ENCODE results near the gene IL26.
A peak's percentile ranks its signal among the peaks of the same experiment; 100 is the strongest.

IL26 gene

DNA sequence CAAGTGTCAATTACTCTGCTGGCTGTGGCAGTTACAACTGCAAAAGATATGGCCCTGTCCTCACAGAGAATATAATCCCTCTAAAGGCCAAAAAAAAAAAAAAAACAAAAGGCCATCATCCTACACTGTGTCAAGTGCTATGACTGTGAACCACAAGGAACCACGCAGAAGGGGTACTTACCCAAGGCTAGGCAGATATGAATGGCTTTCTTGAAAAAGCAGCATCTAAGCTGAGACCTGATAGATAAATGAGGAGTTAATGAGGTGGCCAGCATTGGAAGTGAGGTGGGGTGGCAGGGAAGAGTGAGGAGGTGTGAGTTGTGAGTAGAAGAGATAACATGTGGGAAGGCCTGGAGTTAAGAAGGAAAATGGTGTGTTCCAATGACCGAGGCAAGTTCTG lies 44.2 kb upstream of the IL26 start:
- no peak for DNase-seq
- Histone ChIP-seq H3K27ac (ENCODE audit: low read depth, low read length) (no peak overlapping the region), H2BK120ac (ENCODE audit: insufficient read depth, low read length, poor library complexity) (no peak overlapping the region), H3K9ac (ENCODE audit: low read length) (no peak overlapping the region), H4K91ac (ENCODE audit: low read depth, low read length) (no peak overlapping the region), H2AK5ac (ENCODE audit: low read length) (no peak overlapping the region), H3K18ac (ENCODE audit: low read length) (no peak overlapping the region), H4K8ac (ENCODE audit: low read depth, low read length) (no peak overlapping the region), H3K14ac (ENCODE audit: low read length) (no peak overlapping the region), H3K4me3 (ENCODE audit: low read depth, low read length) (no peak overlapping the region), H3K4me1 (ENCODE audit: control insufficient read depth in 1 of 2, insufficient read depth in 2 of 2, low read length in 2 of 2) (no peaks in the 10 kb centered on the region), H2BK12ac (ENCODE audit: low read length) (no peak overlapping the region), H3K23ac (ENCODE audit: low read length) (no peak overlapping the region), H3K36me3 (ENCODE audit: control insufficient read depth in 1 of 2, insufficient read depth in 2 of 2, low read length in 2 of 2) (no peaks in the 10 kb centered on the region), H3K27me3 (ENCODE audit: insufficient read depth, low read length) (no peaks in the 10 kb centered on the region), H4K12ac (ENCODE audit: low read depth, low read length) (no peak overlapping the region), H3K79me1 (ENCODE audit: low read length) (no peaks in the 10 kb centered on the region), H3K4me2 (ENCODE audit: low read length) (no peak overlapping the region), H3K79me2 (ENCODE audit: control insufficient read depth, insufficient read depth, low read length, poor library complexity) (no peaks in the 10 kb centered on the region), H3K4ac (ENCODE audit: low read depth, low read length) (no peak overlapping the region), H3K9me3 (ENCODE audit: insufficient read depth, low read depth, low read length) (no peaks in the 10 kb centered on the region), H2AFZ (ENCODE audit: insufficient read depth, low read length, poor library complexity) (no peak overlapping the region), H2BK5ac (ENCODE audit: low read depth, low read length, poor library complexity) (no peak overlapping the region)
- WGBS (ENCODE audit: extremely low coverage, insufficient coverage, insufficient read length) = no CpG with 5 or more reads among the region's 2 CpGs

DNA sequence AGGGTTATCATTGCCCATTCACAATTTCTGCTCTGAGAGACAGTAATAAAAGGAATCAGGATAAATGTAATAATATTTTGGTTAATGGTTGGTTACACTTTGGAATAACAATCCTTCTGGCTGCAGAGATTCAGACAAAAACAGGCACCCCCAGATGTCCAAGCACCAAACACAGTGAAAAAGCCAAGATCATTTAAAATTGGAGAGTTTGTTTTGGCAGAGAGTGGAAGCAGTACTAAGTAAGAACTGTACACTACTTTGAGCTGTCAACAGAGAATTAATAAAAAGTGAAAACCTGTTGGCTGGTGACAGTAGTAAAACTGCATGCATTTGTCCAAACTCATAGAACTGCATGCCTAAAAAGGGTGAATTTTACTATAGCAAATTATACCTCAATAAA lies 43.4 kb upstream of the IL26 start:
- no peak overlapping the region for H3K4ac ChIP-seq (ENCODE audit: low read depth, low read length)
- H2BK120ac ChIP-seq (ENCODE audit: insufficient read depth, low read length, poor library complexity) = no peak overlapping the region
- no peak overlapping the region for H3K14ac ChIP-seq (ENCODE audit: low read length)
- no peak overlapping the region for H4K8ac ChIP-seq (ENCODE audit: low read depth, low read length)
- no peak overlapping the region for H4K91ac ChIP-seq (ENCODE audit: low read depth, low read length)
- H2AFZ ChIP-seq (ENCODE audit: insufficient read depth, low read length, poor library complexity) = no peak overlapping the region
- H3K79me2 ChIP-seq (ENCODE audit: control insufficient read depth, insufficient read depth, low read length, poor library complexity) = no peaks in the 10 kb centered on the region
- no peaks in the 10 kb centered on the region for H3K4me1 ChIP-seq (ENCODE audit: control insufficient read depth in 1 of 2, insufficient read depth in 2 of 2, low read length in 2 of 2)
- H2BK5ac ChIP-seq (ENCODE audit: low read depth, low read length, poor library complexity) = no peak overlapping the region
- no peaks in the 10 kb centered on the region for H3K9me3 ChIP-seq (ENCODE audit: insufficient read depth, low read depth, low read length)
- H3K27ac ChIP-seq (ENCODE audit: low read depth, low read length) = no peak overlapping the region
- no peak overlapping the region for H2AK5ac ChIP-seq (ENCODE audit: low read length)
- no peaks in the 10 kb centered on the region for H3K27me3 ChIP-seq (ENCODE audit: insufficient read depth, low read length)
- no peak overlapping the region for H3K9ac ChIP-seq (ENCODE audit: low read length)
- H2BK12ac ChIP-seq (ENCODE audit: low read length) = no peak overlapping the region
- no peak overlapping the region for H3K18ac ChIP-seq (ENCODE audit: low read length)
- no peaks in the 10 kb centered on the region for H3K36me3 ChIP-seq (ENCODE audit: control insufficient read depth in 1 of 2, insufficient read depth in 2 of 2, low read length in 2 of 2)
- no peak for DNase-seq
- H3K4me2 ChIP-seq (ENCODE audit: low read length) = no peak overlapping the region
- H3K4me3 ChIP-seq (ENCODE audit: low read depth, low read length) = no peak overlapping the region
- no peak overlapping the region for H4K12ac ChIP-seq (ENCODE audit: low read depth, low read length)
- H3K79me1 ChIP-seq (ENCODE audit: low read length) = no peaks in the 10 kb centered on the region
- H3K23ac ChIP-seq (ENCODE audit: low read length) = no peak overlapping the region

DNA sequence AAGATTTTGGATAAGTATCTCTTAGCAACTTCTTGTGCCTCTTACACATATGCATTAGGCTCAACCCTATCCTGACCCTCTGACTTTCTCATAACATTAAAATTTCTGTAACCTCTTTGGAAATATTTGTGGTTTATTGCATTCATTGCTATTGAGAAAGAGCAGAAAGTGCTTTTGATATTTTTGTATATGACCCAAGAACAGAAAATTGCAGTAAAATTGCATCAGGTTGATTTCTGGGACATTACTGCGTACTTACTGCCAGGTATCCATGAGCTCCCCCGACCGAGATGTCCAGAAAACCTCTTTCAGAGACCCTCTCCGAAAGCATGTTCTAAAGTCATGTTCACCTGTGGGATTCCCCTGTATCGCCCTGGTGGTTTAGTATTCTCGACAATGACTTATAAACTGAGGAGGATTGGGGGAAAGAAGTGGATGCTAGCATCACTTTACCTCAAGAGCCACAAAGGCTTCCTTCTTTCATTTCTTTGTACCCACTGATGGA lies 42.3 kb upstream of the IL26 start:
- Histone ChIP-seq H3K27me3 (ENCODE audit: insufficient read depth, low read length) (no peaks in the 10 kb centered on the region), H3K9ac (ENCODE audit: low read length) (no peak overlapping the region), H2BK12ac (ENCODE audit: low read length) (no peak overlapping the region), H4K12ac (ENCODE audit: low read depth, low read length) (no peak overlapping the region), H2BK120ac (ENCODE audit: insufficient read depth, low read length, poor library complexity) (no peak overlapping the region), H3K4me1 (ENCODE audit: control insufficient read depth in 1 of 2, insufficient read depth in 2 of 2, low read length in 2 of 2) (no peaks in the 10 kb centered on the region), H3K27ac (ENCODE audit: low read depth, low read length) (no peak overlapping the region), H3K4me2 (ENCODE audit: low read length) (no peak overlapping the region), H3K18ac (ENCODE audit: low read length) (no peak overlapping the region), H3K4me3 (ENCODE audit: low read depth, low read length) (no peak overlapping the region), H3K23ac (ENCODE audit: low read length) (no peak overlapping the region), H2AFZ (ENCODE audit: insufficient read depth, low read length, poor library complexity) (no peak overlapping the region), H3K36me3 (ENCODE audit: control insufficient read depth in 1 of 2, insufficient read depth in 2 of 2, low read length in 2 of 2) (no peaks in the 10 kb centered on the region), H3K79me1 (ENCODE audit: low read length) (no peaks in the 10 kb centered on the region), H3K9me3 (ENCODE audit: insufficient read depth, low read depth, low read length) (no peaks in the 10 kb centered on the region), H3K14ac (ENCODE audit: low read length) (no peak overlapping the region), H2BK5ac (ENCODE audit: low read depth, low read length, poor library complexity) (no peak overlapping the region), H4K91ac (ENCODE audit: low read depth, low read length) (no peak overlapping the region), H4K8ac (ENCODE audit: low read depth, low read length) (no peak overlapping the region), H2AK5ac (ENCODE audit: low read length) (no peak overlapping the region), H3K79me2 (ENCODE audit: control insufficient read depth, insufficient read depth, low read length, poor library complexity) (no peaks in the 10 kb centered on the region), H3K4ac (ENCODE audit: low read depth, low read length) (no peak overlapping the region)
- peak; percentile 22 to 91 for DNase-seq
- no CpG with 5 or more reads among the region's 6 CpGs for WGBS (ENCODE audit: extremely low coverage, insufficient coverage, insufficient read length)

DNA sequence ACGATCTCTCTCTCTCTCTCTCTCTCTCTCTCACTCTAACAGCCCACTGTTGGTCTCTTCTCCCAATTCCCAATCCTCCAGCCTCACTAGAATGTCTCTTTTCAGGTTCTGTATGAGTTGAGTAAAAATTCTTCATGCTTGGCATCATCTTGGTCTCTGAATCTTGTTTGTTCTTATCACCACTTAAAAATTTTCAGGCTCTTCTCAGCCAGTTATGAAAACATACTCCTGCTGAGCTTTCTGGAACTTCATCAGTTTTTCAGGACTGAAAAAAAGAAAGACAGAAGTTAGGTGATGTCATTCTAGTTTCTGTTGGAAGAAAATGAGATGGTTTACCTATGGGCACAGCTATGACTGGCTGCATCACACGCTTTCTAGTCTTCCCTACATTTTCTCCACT lies 39.2 kb upstream of the IL26 start:
- Histone ChIP-seq H3K23ac (ENCODE audit: low read length) (no peak overlapping the region), H4K8ac (ENCODE audit: low read depth, low read length) (no peak overlapping the region), H3K79me1 (ENCODE audit: low read length) (no peaks in the 10 kb centered on the region), H3K9me3 (ENCODE audit: insufficient read depth, low read depth, low read length) (no peaks in the 10 kb centered on the region), H2AFZ (ENCODE audit: insufficient read depth, low read length, poor library complexity) (no peak overlapping the region), H3K4me3 (ENCODE audit: low read depth, low read length) (no peak overlapping the region), H2BK120ac (ENCODE audit: insufficient read depth, low read length, poor library complexity) (no peak overlapping the region), H3K4me2 (ENCODE audit: low read length) (no peak overlapping the region), H3K18ac (ENCODE audit: low read length) (no peak overlapping the region), H4K12ac (ENCODE audit: low read depth, low read length) (no peak overlapping the region), H3K4ac (ENCODE audit: low read depth, low read length) (no peak overlapping the region), H2BK5ac (ENCODE audit: low read depth, low read length, poor library complexity) (no peak overlapping the region), H2BK12ac (ENCODE audit: low read length) (no peak overlapping the region), H2AK5ac (ENCODE audit: low read length) (no peak overlapping the region), H4K91ac (ENCODE audit: low read depth, low read length) (no peak overlapping the region), H3K79me2 (ENCODE audit: control insufficient read depth, insufficient read depth, low read length, poor library complexity) (no peaks in the 10 kb centered on the region), H3K36me3 (ENCODE audit: control insufficient read depth in 1 of 2, insufficient read depth in 2 of 2, low read length in 2 of 2) (no peaks in the 10 kb centered on the region), H3K27ac (ENCODE audit: low read depth, low read length) (no peak overlapping the region), H3K27me3 (ENCODE audit: insufficient read depth, low read length) (no peaks in the 10 kb centered on the region), H3K14ac (ENCODE audit: low read length) (no peak overlapping the region), H3K9ac (ENCODE audit: low read length) (no peak overlapping the region), H3K4me1 (ENCODE audit: control insufficient read depth in 1 of 2, insufficient read depth in 2 of 2, low read length in 2 of 2) (no peaks in the 10 kb centered on the region)
- no CpG with 5 or more reads among the region's 2 CpGs for WGBS (ENCODE audit: extremely low coverage, insufficient coverage, insufficient read length)
- DNase-seq = peak in 1 of 2 donors; percentile 43

Data from trophoblast cell (in vitro differentiated cells and primary cell).